MCF 10A (cell line): ENCODE measurements around the gene DGKH. TPM values are rescaled to one million over a fixed set of nuclear protein-coding genes. Genes with fewer than 3 reads are reported as not detected.

ENCODE experiments used
- BruUV-seq: library from RNA; stranded (reverse); fragments of 400-500 nt; replicated peaks from 2 replicates; lab custom pipeline; 2021; lab: Mats Ljungman, UMichigan
- CTCF ChIA-PET: fragments of 300-600 bp; sonication (Branson Sonifier 250); formaldehyde crosslinking; extraction: SDS; loops from one replicate; lab custom pipeline; 2021; ENCODE audit warnings: antibody characterized with exemption, inconsistent platforms; lab: Yijun Ruan, JAX
- POLR2A ChIA-PET: fragments of 300-600, 350-650 bp; sonication (Branson Sonifier 250); formaldehyde crosslinking; extraction: SDS; loops from one replicate; lab custom pipeline; 2020; ENCODE audit warnings: antibody characterized with exemption, inconsistent platforms; lab: Yijun Ruan, JAX
- DNase-seq: peaks from one replicate; pipeline ENCODE4 v3.0.0-alpha.2; 2018; ENCODE audit not compliant: unreplicated experiment
- H3K27ac Mint-ChIP-seq: one replicate; pipeline ENCODE4 v1.8.0; 2022; ENCODE audit warnings: mild to moderate bottlenecking, low read depth, mixed read lengths; ENCODE audit not compliant: unreplicated experiment
- H3K27me3 Mint-ChIP-seq: one replicate; pipeline ENCODE4 v1.8.0; 2022; ENCODE audit warnings: mixed read lengths; ENCODE audit not compliant: insufficient read depth, unreplicated experiment
- H3K36me3 Mint-ChIP-seq: one replicate; pipeline ENCODE4 v1.8.0; 2022; ENCODE audit warnings: mild to moderate bottlenecking, moderate library complexity, mixed read lengths; ENCODE audit not compliant: insufficient read depth, unreplicated experiment
- H3K4me1 Mint-ChIP-seq: one replicate; pipeline ENCODE4 v1.8.0; 2022; ENCODE audit warnings: mixed read lengths; ENCODE audit not compliant: insufficient read depth, unreplicated experiment
- H3K4me3 Mint-ChIP-seq: one replicate; pipeline ENCODE4 v1.8.0; 2022; ENCODE audit warnings: mild to moderate bottlenecking, moderate library complexity, mixed read lengths; ENCODE audit not compliant: unreplicated experiment
- H3K9me3 Mint-ChIP-seq: one replicate; pipeline ENCODE4 v1.8.0; 2022; ENCODE audit warnings: mixed read lengths; ENCODE audit not compliant: unreplicated experiment
- intact Hi-C: fragments of 100-400 bp; cut with micrococcal nuclease; formaldehyde crosslinking; loops from 2 replicates; pipeline ENCODE4 v1.14.1; 2022
- total RNA-seq: library from RNA; stranded (reverse); gene quantifications from 2 replicates; pipeline ENCODE4 v1.2.3, GENCODE V29; 2022
- TF ChIP-seq, protein P1 (sequence below): fragments of 200-600 bp; IDR thresholded peaks from one replicate; pipeline ENCODE4 v1.8.0; 2022; ENCODE audit warnings: antibody characterized with exemption, mild to moderate bottlenecking; ENCODE audit not compliant: unreplicated experiment

The DGKH gene
- total RNA-seq, 1 experiment from 2014 or later, result 22.3 TPM

DNA sequence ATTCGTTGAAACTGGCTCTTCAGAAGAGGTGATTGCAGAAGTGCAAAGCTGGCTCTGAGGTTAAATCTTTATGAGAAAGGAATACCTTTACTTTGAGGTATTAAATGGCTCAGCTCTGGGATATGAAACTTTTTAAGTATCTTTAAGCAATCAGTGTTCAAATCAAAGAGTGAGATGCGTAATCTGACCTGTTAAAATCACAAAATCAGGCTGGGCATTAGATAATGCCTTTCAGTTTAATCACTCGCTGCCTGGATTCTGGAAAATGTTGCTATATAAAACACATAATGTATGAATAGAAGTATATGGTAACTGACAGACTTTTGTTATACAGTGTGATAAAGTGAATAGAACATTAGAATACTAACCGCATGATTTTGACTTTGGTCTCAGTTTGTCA lies 2.0 kb upstream of the DGKH start:
- BruUV-seq, result no TSS peak
- Mint-ChIP-seq H3K4me1 (peaks cover 6% of the 10 kb centered on the region), H3K27ac (no peak overlapping the region), H3K27me3 (no peaks in the 10 kb centered on the region), H3K9me3 (no peaks in the 10 kb centered on the region), H3K36me3 (peaks cover 9% of the 10 kb centered on the region), H3K4me3 (no peak overlapping the region)
- DNase-seq, result no peak
- ChIA-PET POLR2A (interaction anchor here (0.7 to 3.6 kb wide), 12 partner anchors 9 to 130 kb away, joined by 3 to 33 read pairs (median 4); partner anchors contain the start of gene VWA8), CTCF (interaction anchor here (0.6 to 1.2 kb wide), 7 partner anchors 60 to 1259 kb away, joined by 3 to 5 read pairs (median 4); partner anchors contain the start of gene VWA8)
- intact Hi-C loops, result loop anchor here (10.0 kb wide), 1 partner anchor 168 kb away; no protein-coding TSS in a partner anchor
- TF ChIP-seq, protein P1, sequence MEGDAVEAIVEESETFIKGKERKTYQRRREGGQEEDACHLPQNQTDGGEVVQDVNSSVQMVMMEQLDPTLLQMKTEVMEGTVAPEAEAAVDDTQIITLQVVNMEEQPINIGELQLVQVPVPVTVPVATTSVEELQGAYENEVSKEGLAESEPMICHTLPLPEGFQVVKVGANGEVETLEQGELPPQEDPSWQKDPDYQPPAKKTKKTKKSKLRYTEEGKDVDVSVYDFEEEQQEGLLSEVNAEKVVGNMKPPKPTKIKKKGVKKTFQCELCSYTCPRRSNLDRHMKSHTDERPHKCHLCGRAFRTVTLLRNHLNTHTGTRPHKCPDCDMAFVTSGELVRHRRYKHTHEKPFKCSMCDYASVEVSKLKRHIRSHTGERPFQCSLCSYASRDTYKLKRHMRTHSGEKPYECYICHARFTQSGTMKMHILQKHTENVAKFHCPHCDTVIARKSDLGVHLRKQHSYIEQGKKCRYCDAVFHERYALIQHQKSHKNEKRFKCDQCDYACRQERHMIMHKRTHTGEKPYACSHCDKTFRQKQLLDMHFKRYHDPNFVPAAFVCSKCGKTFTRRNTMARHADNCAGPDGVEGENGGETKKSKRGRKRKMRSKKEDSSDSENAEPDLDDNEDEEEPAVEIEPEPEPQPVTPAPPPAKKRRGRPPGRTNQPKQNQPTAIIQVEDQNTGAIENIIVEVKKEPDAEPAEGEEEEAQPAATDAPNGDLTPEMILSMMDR, result no peak

DNA sequence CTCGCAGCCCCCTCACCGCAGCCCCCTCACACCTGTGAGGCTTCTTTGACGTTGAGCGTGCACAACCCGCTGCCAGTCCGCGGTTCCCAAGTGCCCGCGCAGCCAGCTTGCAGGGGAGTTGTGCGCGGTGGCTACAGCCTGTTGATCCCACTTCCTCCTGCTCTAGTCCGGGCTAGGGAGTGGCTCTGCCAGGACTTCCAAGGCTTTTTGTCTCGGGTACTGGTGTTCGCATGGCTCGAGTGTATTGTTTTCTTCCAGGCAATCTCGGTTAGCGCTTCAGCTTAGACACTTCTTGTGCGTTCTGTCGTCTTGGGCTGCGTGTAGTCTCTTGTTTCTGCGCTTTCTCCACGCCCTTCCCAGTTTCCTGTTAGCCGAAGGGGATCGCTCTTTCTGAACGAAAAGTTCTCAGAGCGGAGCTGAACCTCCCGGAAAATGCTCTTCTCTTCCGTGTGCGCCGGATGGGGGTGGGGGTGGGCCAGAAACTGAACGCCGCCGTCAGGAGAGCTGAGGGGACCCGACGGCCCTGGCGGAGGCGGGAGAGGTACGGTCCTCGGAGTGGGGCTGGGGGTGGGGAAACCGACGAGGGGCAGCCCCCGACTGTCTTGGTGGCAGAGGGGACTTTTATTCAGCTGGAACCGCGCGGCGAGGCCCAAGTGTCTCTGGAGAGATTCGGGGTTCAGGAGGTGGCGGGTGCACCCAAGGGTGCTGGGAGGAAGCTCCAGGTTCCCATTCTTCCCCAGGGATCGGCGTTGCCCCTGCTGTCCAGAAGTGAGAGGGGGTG lies 697 bp upstream of the DGKH start:
- peaks cover 6% of the 10 kb centered on the region for H3K4me1 Mint-ChIP-seq
- POLR2A ChIA-PET, result interaction anchor here (0.5 to 3.6 kb wide), 30 partner anchors 8 to 382 kb away, joined by 3 to 65 read pairs (median 4); partner anchors contain the start of gene VWA8
- TF ChIP-seq, protein P1, result no peak
- peak overlapping the region; percentile 79 for H3K27ac Mint-ChIP-seq
- H3K9me3 Mint-ChIP-seq, result no peaks in the 10 kb centered on the region
- H3K27me3 Mint-ChIP-seq, result no peaks in the 10 kb centered on the region
- H3K36me3 Mint-ChIP-seq, result peaks cover 9% of the 10 kb centered on the region
- DNase-seq, result peak; percentile 82
- intact Hi-C loops, result loop anchor here (1.0 to 10.0 kb wide), 2 partner anchors 63 to 167 kb away; no protein-coding TSS in a partner anchor
- TSS peak; percentile 56 for BruUV-seq
- CTCF ChIA-PET, result interaction anchor here (0.6 to 1.5 kb wide), 15 partner anchors 20 to 691 kb away, joined by 3 to 9 read pairs (median 3); no protein-coding TSS in a partner anchor
- H3K4me3 Mint-ChIP-seq, result peak overlapping the region; percentile 93

DNA sequence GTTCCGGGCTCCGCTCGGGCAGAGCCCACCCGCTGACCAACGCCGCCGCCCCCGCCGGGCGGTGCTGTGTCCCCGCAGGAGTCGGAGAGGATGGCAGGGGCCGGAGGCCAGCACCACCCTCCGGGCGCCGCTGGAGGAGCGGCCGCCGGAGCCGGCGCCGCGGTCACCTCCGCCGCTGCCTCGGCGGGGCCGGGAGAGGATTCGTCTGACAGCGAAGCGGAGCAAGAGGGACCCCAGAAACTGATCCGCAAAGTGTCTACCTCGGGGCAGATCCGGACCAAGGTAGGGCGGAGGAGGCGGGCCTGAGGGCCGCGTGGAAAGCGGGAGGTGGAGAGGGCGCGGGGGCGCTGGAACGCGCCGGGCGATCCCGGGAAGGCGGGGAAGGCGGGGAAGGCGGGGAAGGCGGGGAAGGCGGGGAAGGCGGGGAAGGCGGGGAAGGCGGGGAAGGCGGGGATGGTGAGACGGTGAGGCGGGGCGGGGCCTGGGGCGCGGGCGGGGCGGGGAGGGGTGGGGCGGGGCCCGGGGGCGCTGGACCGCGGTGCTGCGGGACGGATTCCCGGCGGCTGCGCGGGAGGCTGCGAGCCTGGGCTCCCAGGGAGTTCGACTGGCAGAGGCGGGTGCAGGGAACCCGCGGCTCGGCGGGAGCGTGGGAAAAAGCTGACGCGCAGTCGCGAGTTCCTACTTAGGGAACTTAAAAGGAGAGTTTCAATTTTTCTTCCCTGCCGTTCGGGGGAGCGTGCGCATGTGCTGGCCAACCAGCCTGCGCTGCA lies 421 bp downstream of the DGKH start:
- no TSS peak for BruUV-seq
- Mint-ChIP-seq H3K4me1 (peaks cover 6% of the 10 kb centered on the region), H3K36me3 (peaks cover 7% of the 10 kb centered on the region), H3K4me3 (peak overlapping the region; percentile 93), H3K27ac (peak overlapping the region; percentile 51), H3K27me3 (no peaks in the 10 kb centered on the region), H3K9me3 (no peaks in the 10 kb centered on the region)
- ChIA-PET CTCF (interaction anchor here (0.9 to 1.5 kb wide), 6 partner anchors 20 to 144 kb away, joined by 3 to 9 read pairs (median 4); no protein-coding TSS in a partner anchor), POLR2A (interaction anchor here (0.7 to 3.6 kb wide), 19 partner anchors 9 to 380 kb away, joined by 3 to 65 read pairs (median 5); partner anchors contain the start of gene VWA8)
- peak; percentile 76 for DNase-seq
- TF ChIP-seq, protein P1, result peak; percentile 17
- intact Hi-C loops, result loop anchor here (1.0 to 10.0 kb wide), 2 partner anchors 166 to 381 kb away; no protein-coding TSS in a partner anchor
